Ishikawa (cell line): ENCODE measurements around the gene TBC1D17.

Source experiments
- CEBPB ChIP-seq: IDR thresholded peaks from 2 replicates; pipeline ENCODE4 v1.6.1; 2012
- EP300 ChIP-seq: IDR thresholded peaks from 2 replicates; pipeline ENCODE4 v1.6.1; 2012; ENCODE audit warnings: borderline replicate concordance
- RAD21 ChIP-seq: IDR thresholded peaks from 2 replicates; pipeline ENCODE4 v1.6.1; 2012; ENCODE audit warnings: low read depth
- TAF1 ChIP-seq: IDR thresholded peaks from 2 replicates; pipeline ENCODE4 v1.6.1; 2012; ENCODE audit warnings: low read depth, mild to moderate bottlenecking
- YY1 ChIP-seq: IDR thresholded peaks from 2 replicates; pipeline ENCODE4 v1.6.1; 2012; ENCODE audit warnings: low read depth
- TF ChIP-seq, protein P1 (sequence below): IDR thresholded peaks from 2 replicates; pipeline ENCODE4 v1.6.1; 2012; ENCODE audit warnings: low read depth, mild to moderate bottlenecking
- TF ChIP-seq, protein P2 (sequence below): IDR thresholded peaks from 2 replicates; pipeline ENCODE4 v1.6.1; 2012

DNA sequence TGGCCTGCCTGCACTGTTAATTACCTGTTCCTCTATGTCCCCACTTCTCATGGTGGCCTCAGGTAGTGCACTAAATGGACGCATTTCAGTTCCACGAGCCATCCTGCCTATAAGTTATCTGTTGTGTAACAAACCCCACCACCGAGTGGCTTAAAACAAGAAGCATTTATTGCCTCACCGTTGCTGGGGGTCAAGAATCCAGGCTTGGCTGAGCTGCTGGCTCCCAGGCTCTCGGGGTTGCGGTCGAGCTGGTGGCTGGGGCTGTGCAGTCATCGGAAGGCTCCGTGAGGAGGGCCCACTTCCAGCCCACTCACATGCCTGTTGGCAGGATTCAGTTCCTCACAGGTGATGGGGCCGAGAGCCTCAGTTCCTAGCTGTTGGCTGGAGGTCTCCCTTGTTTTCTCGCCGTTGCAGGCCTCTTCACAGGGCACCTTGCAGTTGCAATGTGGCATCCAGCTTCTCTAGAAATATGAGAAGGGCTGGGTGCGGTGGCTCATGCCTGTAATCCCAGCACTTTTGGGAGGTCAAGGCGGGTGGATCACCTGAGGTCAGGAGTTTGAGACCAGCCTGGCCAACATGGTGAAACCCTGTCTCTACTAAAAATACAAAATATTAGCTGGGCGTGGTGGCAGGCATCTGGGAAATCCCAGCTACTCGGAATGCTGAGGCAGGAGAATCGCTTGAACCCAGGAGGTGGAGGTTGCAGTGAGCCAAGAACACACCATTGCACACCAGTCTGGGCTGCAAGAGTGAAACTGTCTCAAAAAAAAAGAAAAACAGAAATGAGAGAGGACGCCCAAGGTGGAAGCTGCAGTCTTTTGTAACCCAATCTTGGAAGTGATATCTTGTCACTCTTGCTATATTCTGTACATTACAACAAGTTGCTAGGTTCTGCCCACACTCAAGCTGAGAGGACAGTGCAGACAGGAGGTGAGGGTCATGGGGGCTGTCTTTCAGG lies 33.1 kb upstream of the TBC1D17 start:
- TF ChIP-seq CEBPB, result no peak
- no peak for TF ChIP-seq TAF1
- TF ChIP-seq YY1, result no peak
- TF ChIP-seq EP300, result no peak
- TF ChIP-seq, protein P1, sequence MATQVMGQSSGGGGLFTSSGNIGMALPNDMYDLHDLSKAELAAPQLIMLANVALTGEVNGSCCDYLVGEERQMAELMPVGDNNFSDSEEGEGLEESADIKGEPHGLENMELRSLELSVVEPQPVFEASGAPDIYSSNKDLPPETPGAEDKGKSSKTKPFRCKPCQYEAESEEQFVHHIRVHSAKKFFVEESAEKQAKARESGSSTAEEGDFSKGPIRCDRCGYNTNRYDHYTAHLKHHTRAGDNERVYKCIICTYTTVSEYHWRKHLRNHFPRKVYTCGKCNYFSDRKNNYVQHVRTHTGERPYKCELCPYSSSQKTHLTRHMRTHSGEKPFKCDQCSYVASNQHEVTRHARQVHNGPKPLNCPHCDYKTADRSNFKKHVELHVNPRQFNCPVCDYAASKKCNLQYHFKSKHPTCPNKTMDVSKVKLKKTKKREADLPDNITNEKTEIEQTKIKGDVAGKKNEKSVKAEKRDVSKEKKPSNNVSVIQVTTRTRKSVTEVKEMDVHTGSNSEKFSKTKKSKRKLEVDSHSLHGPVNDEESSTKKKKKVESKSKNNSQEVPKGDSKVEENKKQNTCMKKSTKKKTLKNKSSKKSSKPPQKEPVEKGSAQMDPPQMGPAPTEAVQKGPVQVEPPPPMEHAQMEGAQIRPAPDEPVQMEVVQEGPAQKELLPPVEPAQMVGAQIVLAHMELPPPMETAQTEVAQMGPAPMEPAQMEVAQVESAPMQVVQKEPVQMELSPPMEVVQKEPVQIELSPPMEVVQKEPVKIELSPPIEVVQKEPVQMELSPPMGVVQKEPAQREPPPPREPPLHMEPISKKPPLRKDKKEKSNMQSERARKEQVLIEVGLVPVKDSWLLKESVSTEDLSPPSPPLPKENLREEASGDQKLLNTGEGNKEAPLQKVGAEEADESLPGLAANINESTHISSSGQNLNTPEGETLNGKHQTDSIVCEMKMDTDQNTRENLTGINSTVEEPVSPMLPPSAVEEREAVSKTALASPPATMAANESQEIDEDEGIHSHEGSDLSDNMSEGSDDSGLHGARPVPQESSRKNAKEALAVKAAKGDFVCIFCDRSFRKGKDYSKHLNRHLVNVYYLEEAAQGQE, result no peak
- TF ChIP-seq, protein P2, sequence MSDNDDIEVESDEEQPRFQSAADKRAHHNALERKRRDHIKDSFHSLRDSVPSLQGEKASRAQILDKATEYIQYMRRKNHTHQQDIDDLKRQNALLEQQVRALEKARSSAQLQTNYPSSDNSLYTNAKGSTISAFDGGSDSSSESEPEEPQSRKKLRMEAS, result no peak
- TF ChIP-seq RAD21, result no peak
